HG02970 (cell line): ENCODE data around the gene PDE5A.
"Not testable (repeated sequence)": the region's sequence is repeated elsewhere in the genome, so short reads cannot be mapped to it uniquely, and the experiment has no call there.

ENCODE experiments used
- ATAC-seq: cut with Tn5 transposase; IDR thresholded peaks from one replicate; pipeline ENCODE4 v1.9.1; 2021; ENCODE audit warnings: mild to moderate bottlenecking, moderate library complexity, moderate number of reproducible peaks; ENCODE audit not compliant: unreplicated experiment, low FRiP score

Gene PDE5A

DNA sequence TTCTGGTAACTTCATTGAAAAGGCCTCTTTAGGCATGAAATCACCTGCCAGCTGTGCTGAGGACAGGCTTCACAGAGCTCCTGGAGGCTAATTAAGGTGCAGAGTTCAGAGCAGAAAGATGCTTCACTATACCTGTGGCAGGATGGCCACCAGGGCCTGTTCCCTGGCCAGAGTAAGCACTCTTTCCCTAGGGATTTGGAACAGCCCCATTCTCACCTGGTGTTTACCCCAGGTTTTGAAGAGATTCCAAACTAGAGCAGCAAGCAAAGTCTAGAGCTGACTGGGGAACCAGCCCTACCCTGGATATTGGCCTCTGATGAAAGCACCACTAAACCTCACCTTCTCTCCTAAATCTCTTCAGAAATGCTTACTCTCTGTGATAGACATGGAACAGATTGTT, 148.8 kb downstream of the PDE5A start:
- ATAC-seq = no peak

DNA sequence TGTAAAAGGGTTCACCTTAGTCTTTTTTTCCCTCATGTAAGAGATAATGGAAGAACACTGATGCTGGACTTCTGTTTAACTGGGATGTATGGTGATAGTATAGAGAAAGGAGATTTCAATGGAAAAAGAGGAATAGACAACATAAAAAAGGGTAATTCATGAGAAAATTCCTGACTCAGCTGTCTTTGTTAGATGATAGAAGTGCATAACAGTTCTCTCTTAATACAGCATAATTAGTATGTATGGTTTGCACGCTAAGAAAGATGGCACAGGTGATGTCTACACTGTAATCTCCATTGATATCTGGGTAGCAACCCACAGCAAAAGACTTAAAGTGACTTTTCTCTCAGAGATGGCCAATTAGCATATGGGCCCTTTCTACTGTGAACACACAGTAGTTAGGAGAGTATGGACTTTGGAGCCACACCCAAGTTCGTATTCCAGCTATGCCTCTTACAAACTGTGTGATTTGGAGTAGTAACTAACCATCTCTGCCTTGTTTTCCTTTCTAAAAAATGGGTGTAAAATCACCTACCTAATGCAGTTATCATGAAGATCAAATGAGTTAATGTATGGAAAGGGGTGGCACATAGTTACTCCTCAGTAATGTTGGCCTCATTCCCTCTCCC, 149.3 kb downstream of the PDE5A start:
- ATAC-seq = no peak

DNA sequence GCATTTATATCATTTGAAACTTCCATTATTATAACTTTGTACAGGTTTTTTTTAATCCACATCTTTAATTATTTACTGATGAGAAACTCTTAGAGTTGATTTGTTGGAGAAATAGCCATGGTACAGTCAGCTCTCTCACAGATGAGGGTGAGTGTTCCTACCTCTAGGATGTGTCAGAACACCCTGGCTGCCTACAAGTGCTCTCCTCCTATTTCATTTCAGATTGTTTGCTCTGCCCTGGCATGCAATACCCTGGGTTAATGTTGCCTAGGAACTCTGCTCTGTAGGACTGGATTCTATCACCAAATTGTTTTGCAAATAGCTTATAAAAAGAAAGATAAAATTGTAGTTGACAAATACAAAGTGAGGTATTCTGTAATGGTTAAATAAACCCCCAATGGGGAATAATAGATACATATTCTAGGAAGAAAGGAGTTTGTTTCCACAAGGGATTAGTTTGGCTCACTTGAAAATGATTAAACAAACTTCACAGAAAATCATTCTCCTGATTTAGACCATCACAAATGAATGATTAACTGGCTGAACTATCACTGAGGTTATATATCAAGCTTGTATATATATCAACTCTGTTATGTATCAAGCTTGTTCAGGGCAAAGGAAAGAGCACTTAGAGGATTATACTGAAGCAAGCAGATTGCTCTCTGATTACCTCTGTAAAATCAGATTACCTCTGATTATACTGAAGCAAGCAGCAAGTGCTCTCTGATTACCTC, 150.0 kb downstream of the PDE5A start:
- no peak for ATAC-seq

GRCh38 chr4:119477412-119478053, 151.1 kb downstream of the PDE5A start:
- ATAC-seq = no peak

GRCh38 chr4:119471259-119471658, 157.3 kb downstream of the PDE5A start:
- ATAC-seq = no peak

DNA sequence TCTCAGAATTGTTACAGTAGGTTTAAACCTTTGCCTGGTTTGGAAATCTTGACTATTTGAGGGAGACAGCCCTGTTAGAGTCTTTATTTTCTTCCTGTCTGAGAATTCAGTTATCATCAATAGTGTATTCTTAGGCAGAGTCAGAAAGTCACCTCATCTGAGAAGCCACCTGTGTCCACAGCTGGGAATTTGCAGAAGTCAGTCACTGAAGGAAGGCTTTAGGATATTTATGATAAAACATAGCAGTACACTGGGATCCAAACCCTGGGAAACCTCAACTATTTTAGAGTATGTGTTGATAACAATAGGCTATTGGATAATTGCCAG, 157.9 kb downstream of the PDE5A start:
- ATAC-seq = not testable (repeated sequence)

- ATAC-seq = not testable (repeated sequence)
These were observed 158.4 kb downstream of the PDE5A start for GRCh38 chr4:119470021-119470736.

DNA sequence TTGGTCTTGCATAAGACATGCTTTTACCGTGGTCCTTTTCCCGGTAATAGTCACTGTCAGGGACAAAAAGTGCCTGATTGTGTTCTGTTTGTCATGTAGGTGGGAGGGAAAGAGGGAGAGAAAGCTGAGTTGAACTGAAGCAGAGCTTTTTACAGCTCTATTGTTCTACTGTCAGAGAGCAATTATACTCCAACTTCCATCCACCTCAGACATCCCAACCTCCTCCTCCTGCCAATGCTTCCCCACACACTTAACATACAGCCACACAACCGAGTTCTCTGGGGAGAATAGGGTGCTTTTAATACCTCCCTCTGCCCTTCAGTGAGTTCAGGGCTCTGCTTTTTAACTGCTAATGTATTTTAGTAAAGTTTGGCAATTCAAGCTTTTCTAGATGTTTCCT, 159.6 kb downstream of the PDE5A start:
- not testable (repeated sequence) for ATAC-seq

DNA sequence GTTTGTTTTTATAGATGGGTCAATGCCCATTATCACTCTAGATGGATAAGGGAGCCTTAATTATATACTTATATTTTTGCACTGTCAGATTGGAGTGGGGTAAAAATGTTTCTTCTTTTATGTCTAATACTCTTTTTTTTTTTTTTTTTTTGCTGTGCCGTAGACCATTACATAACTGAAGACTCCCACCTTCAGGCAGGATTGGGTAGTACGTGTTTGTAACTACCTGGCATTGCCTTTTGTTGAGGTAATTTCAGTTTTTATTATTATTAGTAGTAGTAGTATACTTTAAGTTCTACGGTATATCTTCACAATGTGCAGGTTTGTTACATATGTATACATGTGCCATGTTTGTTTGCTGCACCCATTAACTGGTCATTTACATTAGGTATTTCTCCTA, 165.9 kb downstream of the PDE5A start:
- ATAC-seq = not testable (repeated sequence)

- not testable (repeated sequence) for ATAC-seq
These were observed 172.9 kb downstream of the PDE5A start for GRCh38 chr4:119455734-119456133.

- ATAC-seq = peak; percentile 100
These were observed 173.9 kb downstream of the PDE5A start for GRCh38 chr4:119454491-119455270.

DNA sequence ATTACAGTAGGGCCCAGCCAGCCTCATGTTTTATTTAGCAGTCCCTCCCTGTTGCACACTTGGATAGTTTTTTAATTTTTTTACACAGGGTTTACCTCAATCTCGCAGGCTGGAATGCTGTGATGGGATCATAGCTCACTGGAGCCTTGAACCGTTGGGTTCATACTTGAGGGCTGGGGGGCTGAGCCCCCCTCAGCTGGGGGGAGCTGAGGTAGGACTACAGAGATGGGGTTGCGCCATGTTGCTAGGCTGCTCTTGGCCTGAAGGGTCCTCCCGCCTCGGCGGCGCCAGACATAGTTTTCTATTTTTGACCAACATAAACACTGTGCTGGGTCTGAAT, 174.5 kb downstream of the PDE5A start:
- peak; percentile 5 for ATAC-seq

DNA sequence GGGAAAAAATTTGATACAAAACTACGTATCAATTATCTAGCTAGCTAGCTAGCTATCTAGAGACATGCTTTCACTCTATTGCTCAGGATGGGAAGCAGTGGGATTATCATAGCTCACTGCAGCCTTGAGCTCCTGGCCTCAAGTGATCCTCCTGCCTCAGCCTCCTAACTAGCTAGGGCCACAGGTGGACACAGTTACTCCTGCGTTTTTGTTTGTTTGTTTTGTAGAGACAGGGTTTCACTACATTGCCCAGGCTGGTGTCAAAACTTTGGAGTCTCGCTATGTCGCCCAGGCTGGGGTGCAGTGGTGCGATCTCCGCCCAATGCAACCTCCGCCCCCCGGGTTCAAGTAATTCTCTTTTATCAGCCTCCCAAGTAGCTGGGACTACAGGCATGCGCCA, 175.3 kb downstream of the PDE5A start:
- ATAC-seq = not testable (repeated sequence)

GRCh38 chr4:119449851-119450250, 178.8 kb downstream of the PDE5A start:
- not testable (repeated sequence) for ATAC-seq
